Non-pigmented ciliary epithelial cell (primary cell): ENCODE results near the gene AUTS2.
"Not testable (repeated sequence)": the region's sequence is repeated elsewhere in the genome, so short reads cannot be mapped to it uniquely, and the experiment has no call there.

Source experiments
- DNase-seq: peaks from one replicate; pipeline ENCODE4 v3.0.0-alpha.2; 2010; ENCODE audit warnings: low read depth

AUTS2 gene

DNA sequence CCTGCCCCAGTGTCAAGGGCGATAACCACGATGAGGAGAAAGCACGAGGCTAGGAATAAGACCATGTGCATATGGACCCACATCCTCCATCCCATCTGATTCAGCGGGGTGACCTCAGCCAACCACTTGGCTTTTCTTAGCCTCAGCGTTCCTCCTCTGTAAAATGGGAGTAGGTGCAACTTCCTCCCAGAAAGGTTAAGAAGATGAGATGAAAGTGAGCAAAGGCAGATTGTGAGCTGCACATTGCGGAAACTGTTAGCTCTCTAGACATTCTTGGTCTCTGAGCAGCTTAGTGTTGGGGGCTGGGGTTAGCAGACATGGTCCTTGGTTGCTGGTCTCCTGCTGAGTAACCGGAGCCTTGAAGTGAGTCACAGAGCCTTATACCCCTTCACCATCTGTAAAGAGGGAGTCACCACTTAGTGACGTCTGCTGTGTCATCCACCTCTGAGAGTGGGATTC is 1036.4 kb downstream of the AUTS2 start:
- DNase-seq: peak; percentile 87

DNA sequence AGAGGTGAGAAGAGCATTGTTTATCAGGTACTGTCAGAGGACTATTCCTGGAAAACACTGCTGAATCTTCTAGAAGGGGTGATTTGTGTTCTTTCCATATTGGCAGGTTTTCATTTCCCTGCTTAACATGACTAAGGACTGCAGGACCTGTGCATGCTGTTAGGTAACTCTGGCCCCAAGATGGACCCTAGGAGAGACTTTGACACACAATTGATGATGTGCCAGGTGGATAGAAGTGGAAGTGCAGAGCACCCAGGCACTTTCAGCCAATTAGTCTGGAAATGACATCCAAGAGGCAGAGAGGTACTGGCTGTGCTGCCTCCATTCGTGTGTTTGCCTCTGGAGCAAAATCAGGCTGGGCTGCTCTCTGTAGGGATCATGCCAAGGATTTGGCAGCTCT is 1037.4 kb downstream of the AUTS2 start:
- no peak for DNase-seq

DNA sequence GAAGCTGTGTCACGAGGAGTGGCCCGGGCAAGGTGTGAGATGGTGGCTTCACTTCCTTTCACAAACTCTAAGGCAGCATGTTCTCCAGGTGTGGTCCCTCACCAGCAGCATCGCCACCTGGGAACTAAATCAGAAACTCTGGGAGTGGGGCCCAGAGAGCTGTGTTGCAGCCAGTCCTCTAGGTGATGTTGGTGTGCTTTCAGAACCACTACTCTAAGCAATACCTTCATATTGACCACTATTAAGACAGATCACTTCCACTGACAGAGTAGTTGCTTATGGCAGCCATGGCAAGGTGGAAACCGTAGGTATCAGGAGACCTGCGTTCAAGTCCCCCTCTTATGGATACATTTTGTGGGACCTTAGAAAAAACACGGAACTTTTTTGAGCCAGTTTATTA is 1037.9 kb downstream of the AUTS2 start:
- DNase-seq: no peak

DNA sequence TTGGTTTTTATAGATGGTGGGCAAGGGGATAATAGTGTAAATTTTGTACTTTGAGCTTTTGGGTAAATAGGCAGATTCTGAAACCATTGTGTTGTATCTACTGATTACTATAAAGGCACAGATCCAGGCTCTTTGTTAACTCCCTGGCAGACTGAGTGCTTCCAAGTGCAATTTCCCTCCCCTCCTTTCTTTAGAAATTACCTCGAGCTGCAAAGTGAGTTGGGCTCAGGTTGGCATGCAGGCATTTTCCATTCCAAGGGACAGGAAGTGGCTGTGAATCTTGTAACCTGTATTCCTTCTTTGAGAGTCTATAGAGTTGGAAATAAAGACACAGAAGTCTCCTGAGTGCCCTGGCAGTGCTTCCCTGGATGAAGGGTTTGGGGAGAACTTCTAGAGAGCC is 1039.5 kb downstream of the AUTS2 start:
- DNase-seq: no peak

DNA sequence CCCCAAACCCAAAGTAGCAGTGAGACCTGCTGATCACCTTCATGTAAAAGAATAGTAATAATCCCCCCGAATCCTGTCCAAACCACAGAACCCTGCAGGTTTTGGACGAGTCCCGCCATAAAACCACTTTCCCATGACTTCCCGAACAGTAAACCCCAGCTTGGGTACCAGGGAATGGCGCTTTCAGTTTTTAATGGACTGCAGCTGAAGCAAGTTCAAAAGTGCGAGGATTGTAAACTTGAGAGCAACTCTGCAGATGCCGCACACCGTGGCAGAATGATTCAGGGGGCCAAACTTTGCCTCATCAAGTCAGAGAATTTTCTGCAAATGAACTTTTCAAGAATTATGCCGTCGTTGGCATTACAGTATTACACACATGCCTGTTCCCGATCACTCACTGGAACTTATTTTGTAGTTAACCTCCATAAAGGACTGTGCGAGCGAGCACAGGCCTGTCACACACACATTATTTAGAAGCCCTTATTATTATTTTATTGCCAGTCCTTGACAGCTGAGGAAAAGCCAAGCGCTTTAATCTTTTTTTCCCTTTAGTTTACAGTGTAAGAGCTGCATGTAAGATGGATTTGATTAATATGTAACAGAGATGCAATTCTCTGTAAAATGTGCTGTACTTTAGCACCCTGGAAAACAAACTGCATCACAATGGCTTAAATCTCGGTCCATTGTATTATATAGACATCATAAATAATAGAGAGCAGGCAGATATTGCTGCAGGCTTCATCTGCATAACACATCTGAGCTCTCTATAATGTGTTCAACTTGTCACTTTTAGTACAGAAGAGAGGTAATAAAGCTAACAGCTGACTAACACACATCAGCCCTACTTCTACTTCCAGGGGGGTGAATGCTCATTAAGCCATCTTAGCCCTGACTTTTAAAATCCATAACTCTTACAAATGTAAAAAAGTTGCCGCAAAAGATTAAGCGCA is 1040.2 kb downstream of the AUTS2 start:
- DNase-seq: no peak

DNA sequence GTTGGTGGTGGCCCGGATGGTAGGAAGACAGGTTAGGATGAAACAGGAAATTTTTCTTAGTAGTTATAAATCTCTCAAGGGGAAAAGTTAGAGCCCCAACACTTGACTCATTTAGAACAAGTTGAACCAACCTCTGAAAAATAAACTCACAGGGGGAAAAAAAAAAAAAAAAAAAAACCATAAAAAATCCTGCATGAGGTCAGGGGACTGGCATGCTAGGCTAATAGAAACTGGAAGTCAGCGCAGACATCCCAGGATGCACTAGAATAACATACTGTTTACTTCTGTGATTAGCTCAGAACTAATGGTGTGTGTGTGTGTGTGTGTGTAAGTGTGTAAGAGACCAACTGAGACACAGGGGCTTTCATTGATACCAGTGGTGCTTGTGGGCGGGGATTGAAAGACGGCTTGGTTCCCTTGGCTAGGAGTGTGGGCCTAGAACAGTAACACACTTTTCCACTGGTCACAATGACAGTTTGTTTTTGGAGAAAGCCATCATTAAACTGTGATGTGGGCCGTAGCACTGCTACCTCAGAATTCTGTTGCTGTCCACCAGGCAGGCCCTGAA is 1042.1 kb downstream of the AUTS2 start:
- peak; percentile 44 for DNase-seq

DNA sequence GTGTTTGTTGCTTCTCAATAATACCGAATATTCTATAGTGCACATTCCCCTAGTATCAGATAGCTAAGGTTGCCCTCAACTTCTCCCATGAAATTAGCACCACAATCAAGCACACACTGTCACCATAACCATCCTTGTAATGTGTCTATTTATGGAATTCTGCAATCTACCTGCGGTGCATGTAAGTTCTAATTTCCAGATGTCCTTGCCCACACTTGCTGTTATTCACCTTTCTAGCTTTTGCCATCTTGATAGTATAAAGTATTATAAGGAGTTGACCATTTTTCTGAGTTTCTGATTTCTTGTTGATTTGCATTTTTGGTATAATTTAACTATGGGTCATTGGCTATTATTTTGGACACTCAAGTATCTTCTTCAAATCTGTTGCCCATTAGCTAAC is 1043.6 kb downstream of the AUTS2 start:
- no peak for DNase-seq

DNA sequence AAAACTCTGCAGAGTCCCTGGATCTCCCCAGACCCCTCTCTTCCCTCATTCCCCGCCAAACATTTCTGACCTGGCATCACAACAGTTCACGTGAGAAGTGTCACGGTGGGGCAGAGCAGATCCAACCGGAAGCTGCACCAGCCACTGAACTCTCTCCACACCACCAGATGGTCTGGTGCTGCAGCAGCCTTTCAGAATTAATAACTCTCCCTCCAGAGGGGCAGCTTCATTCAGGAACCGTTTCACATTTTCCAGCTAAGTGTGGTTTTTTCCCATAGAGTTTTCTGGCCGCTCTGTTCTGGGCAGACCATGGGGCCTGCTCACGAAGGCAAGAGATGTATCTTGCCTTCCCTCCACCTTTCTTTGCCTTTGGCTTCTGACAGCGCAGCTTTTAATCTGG is 1047.0 kb downstream of the AUTS2 start:
- DNase-seq: no peak

DNA sequence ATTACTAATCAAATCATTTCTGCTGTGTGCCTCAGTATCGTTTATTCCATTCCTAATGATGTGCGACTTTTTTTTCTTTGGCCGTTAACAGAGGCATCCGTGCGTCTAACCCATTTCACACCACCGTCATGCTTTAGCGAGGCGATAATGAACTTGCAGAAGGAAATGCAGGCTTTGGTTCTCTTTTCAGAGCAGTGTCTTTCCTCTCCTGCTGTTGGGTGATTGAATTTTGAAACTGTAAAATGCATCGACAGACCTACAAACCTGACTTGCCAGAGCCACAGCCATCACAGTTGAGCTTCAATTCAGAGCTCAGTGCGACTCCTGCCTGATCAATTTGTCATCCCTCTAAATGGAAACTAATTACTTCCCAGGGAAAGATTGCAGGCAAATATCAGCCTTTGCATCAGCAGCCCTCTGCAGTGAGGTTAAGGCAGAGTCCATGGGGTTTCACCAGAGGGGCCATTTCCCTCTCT is 1047.6 kb downstream of the AUTS2 start:
- DNase-seq: no peak

DNA sequence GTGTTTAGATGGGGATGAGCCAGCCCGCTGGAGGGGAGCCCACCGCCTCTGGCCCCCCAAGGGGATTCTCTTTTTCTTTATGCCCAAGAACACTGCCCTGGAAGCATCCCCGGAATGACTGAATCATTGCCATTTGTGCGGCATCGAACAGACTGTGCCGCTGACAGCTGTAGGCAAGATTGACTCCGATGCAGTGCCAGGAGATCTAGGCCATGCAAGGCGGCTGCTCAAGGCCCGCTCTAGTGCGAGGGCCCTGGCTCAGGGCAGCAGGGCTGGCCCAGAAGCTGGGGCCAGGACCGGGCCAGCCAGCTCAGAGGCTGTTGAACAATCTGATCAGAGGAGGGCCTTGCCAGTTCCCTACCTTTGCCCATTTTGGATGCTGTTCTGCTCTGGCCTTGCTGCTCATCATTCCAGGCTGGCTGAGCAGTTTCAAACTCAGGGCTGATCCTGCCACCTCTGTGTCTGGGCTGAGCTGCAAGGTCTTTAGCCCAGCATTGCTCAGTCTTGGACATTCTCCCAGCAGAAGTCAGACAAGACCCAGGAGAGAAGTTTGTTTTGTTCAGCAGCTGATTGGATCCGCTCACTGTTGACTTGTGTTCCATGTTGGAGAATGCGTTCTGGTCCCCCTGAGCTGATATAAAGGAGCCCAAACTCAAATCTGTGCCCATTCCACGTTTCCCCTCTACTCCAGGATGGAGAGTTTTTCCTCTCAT is 1048.4 kb downstream of the AUTS2 start:
- no peak for DNase-seq

DNA sequence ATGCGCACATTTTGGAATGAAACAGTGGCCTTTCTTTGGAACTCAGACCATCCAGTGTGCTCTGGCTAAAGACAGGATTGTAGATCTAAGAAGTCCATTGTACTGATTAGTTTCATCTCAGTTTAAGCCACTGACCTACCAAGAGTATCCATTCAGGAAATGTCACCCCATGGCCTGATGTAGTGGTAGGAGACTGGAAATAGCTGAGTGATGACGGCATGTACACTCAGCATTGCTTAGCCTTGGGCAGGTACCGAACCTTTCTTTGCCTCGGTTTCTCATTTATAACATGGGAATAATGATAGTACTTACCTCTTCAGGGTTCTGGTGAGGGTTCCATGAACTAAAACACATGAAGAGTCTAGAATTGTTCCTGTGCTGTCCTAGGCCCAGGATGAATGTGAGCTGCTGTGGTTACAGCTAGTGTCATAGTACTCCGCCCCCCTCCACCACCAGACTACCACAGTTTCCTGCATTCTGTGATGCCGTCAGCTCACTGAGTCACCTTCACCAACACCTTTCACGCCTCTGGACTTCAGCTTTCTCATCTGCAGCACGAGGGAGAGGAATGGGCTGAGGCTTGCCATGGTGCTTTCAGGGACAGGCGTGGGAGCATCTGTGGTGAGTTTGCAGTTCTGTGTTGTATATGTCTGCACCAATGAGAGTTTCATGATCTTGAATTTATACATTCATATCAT is 1049.7 kb downstream of the AUTS2 start:
- DNase-seq: peak; percentile 62

DNA sequence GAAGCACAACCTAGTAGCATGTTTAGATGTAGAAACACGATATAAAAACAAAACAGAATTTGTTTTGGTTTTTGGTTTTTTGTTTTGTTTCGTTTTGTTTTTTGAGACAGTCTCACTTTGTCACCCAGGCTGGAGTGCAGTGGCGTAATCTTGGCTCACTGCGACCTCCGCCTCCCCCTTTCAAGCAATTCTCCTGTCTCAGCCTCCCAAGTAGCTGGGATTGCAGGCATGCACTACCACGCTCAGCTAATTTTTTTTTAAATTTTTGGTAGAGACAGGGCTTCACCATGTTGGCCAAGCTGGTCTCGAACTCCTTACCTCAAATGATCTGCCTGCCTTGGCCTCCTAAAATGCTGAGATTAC is 1050.2 kb downstream of the AUTS2 start:
- DNase-seq: not testable (repeated sequence)

DNA sequence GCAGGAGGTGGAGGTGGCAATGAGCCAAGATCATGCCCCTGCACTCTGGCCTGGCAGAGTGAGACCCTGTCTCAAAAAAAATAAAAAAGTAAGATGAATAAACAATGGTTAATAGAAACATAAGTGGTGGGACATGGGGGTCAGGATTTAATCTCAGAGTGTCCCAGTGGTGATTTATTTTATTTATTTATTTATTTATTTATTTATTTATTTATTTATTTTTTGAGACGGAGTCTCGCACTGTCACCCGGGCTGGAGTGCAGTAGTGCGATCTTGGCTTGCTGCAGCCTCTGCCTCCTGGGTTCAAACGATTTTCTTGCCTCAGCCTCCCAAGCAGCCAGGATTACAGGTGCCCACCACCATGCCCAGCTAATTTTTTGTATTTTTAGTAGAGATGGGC is 1051.0 kb downstream of the AUTS2 start:
- DNase-seq: no peak

DNA sequence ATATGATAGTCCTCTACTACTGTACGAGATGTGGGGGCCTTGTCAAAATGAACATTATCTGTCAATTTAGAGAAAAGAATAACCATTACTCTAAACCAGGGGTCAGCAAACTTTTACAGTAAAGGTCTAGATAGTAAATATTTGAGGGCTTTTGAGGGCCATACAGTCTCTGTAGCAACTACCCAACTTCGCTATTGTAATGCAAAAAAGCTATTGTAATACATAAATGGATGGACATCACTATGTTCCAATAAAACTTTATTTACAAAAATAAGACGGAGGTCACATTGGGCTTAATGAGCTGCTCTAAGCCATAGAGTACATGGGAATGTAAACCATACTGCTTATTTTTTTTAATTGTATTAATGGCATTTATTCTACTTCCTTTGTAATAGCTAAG is 1055.9 kb downstream of the AUTS2 start:
- no peak for DNase-seq

DNA sequence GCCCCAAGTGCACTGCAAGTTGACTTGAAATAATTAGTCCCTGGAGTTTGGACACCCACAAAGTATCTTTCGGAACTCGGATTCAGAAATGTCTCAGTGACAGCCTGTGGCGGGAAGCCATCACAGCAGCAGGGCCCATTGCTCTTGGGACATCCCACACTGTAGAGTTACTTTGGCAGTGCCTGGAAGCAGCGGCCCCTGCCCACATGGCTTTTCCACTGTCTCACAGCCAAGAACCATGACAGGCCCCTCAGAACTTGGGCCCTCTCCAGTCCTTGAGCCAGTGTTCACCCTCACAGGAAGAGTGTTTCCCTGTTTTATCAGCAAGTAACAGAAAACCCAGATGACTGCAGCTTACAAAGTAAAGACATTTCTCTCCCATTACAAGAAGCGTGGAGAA is 1056.7 kb downstream of the AUTS2 start:
- no peak for DNase-seq

DNA sequence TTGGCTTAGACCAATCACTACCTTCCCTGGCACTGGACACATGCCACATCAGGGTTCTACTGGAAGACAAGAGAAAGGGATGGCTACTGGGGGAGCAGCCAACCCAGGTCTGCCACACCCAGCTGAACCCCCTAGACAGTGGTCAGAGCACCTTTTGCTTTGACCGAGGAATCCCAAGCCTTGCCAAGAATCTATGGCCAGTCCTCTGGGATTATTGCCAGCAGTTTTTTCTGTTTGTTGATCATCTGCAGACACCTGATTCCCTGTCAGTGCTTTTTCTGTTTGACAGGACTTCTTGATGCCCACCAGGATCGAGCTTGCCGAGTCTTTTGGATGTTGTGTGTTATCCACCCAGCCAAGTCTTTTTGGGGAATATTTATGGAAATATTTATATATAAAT is 1057.4 kb downstream of the AUTS2 start:
- DNase-seq: no peak

DNA sequence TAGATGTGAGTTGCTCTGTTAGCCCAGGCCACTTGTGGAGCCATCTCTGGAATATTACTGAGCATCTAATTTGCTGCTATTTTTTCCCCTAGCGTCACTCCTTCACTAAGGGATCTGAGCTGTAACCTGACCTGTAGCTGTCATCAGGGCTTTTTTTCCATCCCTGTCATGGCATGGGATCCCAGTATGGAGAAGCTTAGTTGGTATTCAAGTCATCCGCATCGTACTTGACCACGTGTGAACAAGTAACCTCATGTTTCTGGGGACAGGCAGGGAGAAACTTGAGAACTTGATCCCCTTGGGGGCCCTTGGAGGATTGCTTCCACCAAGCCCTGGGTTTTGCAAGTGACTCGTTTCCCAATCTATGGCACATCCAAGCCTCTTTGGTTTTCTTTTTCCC is 1059.3 kb downstream of the AUTS2 start:
- DNase-seq: no peak

DNA sequence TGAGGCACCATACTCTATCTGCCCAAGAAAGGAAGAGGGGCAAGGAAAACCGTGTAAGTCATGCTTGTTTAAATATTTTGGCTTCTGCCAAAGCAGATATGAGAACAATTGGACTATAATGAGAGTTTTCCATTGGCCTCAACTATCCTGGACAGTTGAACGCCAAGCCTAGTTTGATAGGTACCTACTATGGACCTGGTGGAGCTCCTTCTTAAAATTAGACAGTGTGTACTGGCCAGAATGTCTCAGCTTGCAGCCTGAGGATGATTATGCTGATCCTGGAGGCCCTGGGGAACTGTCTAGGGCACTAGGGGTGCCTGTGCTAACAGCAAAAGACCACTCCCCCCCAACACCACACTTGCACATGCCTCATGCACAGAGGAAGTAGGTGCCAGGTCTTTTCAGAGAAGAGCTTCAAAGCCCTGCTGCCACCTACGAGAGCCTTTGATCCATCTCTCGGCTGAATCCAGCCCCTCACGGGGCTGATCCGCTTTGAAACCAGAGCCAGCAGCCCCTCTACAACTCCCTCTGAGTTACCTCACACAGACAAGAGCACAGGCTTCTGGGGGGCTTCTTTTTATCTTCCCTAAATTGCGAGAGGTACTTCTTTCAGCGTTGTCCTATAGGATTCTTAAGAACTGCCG is 1059.8 kb downstream of the AUTS2 start:
- no peak for DNase-seq

DNA sequence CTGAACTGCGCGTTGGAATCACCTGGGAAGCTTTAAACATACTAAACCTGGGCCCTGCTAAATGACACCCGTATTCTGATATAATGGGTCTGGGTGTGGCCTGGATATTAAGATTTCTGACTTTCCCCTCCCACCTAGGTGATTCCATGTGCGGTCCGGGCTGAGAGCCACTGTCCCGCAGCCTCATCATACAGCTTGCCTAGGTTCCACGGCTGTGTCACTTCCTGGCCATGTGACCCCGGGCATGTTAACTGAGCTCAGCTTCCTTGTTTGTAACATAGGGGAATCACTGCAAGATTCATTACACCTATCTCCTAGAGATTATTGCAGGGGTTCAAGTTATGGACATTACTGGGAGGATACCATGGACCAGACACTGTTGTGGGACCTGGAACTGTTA is 1061.0 kb downstream of the AUTS2 start:
- DNase-seq: no peak

DNA sequence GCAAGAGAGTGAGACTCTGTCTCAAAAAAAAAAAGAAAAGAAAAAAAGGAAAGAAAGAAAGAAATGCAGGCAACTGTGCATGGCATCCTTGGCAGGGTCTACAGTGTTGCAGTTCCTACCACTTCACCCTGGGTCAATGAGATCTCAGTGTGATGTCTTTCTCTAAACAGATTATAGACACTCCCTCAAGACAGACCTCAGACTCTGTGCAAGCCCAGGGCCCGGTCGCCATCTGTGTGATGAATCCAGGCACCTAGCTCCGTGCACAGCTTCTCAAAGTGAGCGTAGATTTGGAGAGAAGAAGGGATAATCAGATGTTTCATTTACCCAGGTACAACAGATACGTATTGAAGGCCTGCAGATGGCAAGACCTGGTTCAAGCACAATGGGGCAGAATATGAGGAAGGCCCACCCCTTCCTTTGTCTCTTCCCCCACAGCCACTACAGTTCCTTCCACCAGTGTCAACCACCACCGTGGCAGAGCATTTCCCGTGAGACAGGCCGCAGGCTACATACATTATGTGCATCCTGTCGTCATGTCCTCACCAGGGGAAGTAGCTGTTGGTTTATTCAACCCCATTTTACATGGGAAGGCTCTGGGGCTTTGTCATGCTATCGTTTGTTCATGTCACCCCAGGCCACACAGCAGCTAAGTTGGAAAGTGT is 1062.0 kb downstream of the AUTS2 start:
- DNase-seq: no peak

DNA sequence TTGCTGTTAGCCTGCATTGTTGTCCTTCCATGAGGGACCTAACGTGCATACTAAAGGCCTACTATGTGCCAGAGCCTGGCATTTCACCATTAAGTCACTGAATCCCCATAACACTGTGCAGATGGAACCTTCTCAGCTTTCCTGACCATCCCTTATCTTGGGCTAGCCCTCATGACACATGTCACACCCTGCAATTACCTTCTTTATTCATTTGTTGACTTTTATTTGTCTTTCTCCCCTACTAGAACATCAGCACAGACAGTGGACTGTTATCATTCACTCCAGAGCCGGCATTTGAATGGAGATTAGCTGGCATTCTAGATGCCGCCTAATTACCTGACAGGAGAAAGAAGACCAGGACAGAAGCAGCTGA is 1062.5 kb downstream of the AUTS2 start:
- DNase-seq: no peak
